Measurements from ENCODE around the gene TSR3. TPM values are rescaled to one million over a fixed set of nuclear protein-coding genes. Genes with fewer than 3 reads are reported as not detected.

Gene TSR3
- polyA plus RNA-seq, 3 donors = 23.2 to 73.1 (median 48.2) TPM

- H3K9me3 Mint-ChIP-seq = no peaks in the 10 kb centered on the region
- 95% methylated on average over 33 of the region's 38 CpGs for WGBS (ENCODE audit: insufficient coverage)
- H3K27me3 Mint-ChIP-seq (ENCODE audit: low read depth in 3 of 3) = no peaks in the 10 kb centered on the region
- H3K9me3 ChIP-seq (replicated peaks in 1 of 2; ENCODE audit: control insufficient read depth in 1 of 2, insufficient read depth in 1 of 2, low read length in 2 of 2) = no peaks in the 10 kb centered on the region
- intact Hi-C loops (cut with micrococcal nuclease) = loop anchor here in 1 of 2 donors (5.0 kb wide), 1 partner anchor 33 kb away; no protein-coding TSS in a partner anchor
- H3K9ac ChIP-seq (ENCODE audit: insufficient read depth, low read length, poor library complexity, severe bottlenecking) = no peak overlapping the region
- peaks cover 48 to 61% of the 10 kb centered on the region in 2 donors for H3K36me3 Mint-ChIP-seq
- peaks cover 88% of the 10 kb centered on the region for H3K79me2 ChIP-seq (ENCODE audit: insufficient read depth, low read length)
- H3K4me3 Mint-ChIP-seq = no peak overlapping the region
- no peak for DNase-seq
- no peak overlapping the region for H3K27ac Mint-ChIP-seq
- H4K20me1 ChIP-seq (ENCODE audit: insufficient read depth, low read length) = peaks cover 90% of the 10 kb centered on the region
- H3K4me1 ChIP-seq (ENCODE audit: control insufficient read depth in 1 of 2, insufficient read depth in 2 of 2, low read length in 2 of 2) = peaks cover 24% of the 10 kb centered on the region in 2 donors
- no peak overlapping the region for H3K27ac ChIP-seq (ENCODE audit: low read depth in 1 of 2, low read length in 2 of 2)
- peaks cover 28% of the 10 kb centered on the region for H3K4me1 Mint-ChIP-seq
- no peak overlapping the region for H3K4me2 ChIP-seq (replicated peaks; ENCODE audit: extremely low read depth, low read length, poor library complexity, severe bottlenecking)
- no peak overlapping the region for H3K4me3 ChIP-seq (replicated peaks in 1 of 3; ENCODE audit: low read depth in 2 of 3, low read length in 3 of 3)
- H2AFZ ChIP-seq (ENCODE audit: insufficient read depth, low read depth, low read length, poor library complexity, severe bottlenecking) = no peak overlapping the region
- H3K27me3 ChIP-seq (ENCODE audit: control insufficient read depth in 2 of 2, insufficient read depth in 2 of 2, low read length in 2 of 2) = no peaks in the 10 kb centered on the region
- peaks cover 63 to 66% of the 10 kb centered on the region in 2 donors for H3K36me3 ChIP-seq (replicated peaks in 1 of 2; ENCODE audit: control insufficient read depth in 1 of 2, insufficient read depth in 2 of 2, low read length in 2 of 2)
- no peak for TF ChIP-seq CTCF (IDR thresholded peaks at IDR 0.05)
Observed at GRCh38 chr16:1313721-1314369, 37.8 kb downstream of the TSR3 start.

GRCh38 chr16:1312903-1313302, 38.8 kb downstream of the TSR3 start:
- 95% methylated on average over 13 of the region's 15 CpGs for WGBS (ENCODE audit: insufficient coverage)
- no peak overlapping the region for H3K9ac ChIP-seq (ENCODE audit: insufficient read depth, low read length, poor library complexity, severe bottlenecking)

More at GRCh38 chr16:1312903-1313302, 38.8 kb downstream of the TSR3 start:
- H3K4me1 ChIP-seq (ENCODE audit: control insufficient read depth in 1 of 2, insufficient read depth in 2 of 2, low read length in 2 of 2) = peaks cover 28 to 29% of the 10 kb centered on the region in 2 donors
- Mint-ChIP-seq H3K27me3 (ENCODE audit: low read depth in 3 of 3) (no peaks in the 10 kb centered on the region), H3K36me3 (peaks cover 39 to 52% of the 10 kb centered on the region in 2 donors), H3K4me3 (no peak overlapping the region), H3K9me3 (peaks cover 0 to 2% (median 0%) of the 10 kb centered on the region in 7 donors), H3K4me1 (peaks cover 31% of the 10 kb centered on the region), H3K27ac (peak overlapping the region in 4 of 7 donors; percentile 13 to 69 (median 53))
- peaks cover 80% of the 10 kb centered on the region for H3K79me2 ChIP-seq (ENCODE audit: insufficient read depth, low read length)
- H3K36me3 ChIP-seq (replicated peaks in 1 of 2; ENCODE audit: control insufficient read depth in 1 of 2, insufficient read depth in 2 of 2, low read length in 2 of 2) = peaks cover 54 to 56% of the 10 kb centered on the region in 2 donors
- intact Hi-C loops (cut with micrococcal nuclease) = loop anchor here in 1 of 2 donors (5.0 kb wide), 1 partner anchor 34 kb away; no protein-coding TSS in a partner anchor
- H3K9me3 ChIP-seq (replicated peaks in 1 of 2; ENCODE audit: control insufficient read depth in 1 of 2, insufficient read depth in 1 of 2, low read length in 2 of 2) = no peaks in the 10 kb centered on the region
- no peaks in the 10 kb centered on the region for H3K27me3 ChIP-seq (ENCODE audit: control insufficient read depth in 2 of 2, insufficient read depth in 2 of 2, low read length in 2 of 2)
- no peak for TF ChIP-seq CTCF (IDR thresholded peaks at IDR 0.05)
- H2AFZ ChIP-seq (ENCODE audit: insufficient read depth, low read depth, low read length, poor library complexity, severe bottlenecking) = no peak overlapping the region
- DNase-seq = no peak
- no peak overlapping the region for H3K4me2 ChIP-seq (replicated peaks; ENCODE audit: extremely low read depth, low read length, poor library complexity, severe bottlenecking)
- H3K4me3 ChIP-seq (replicated peaks in 1 of 3; ENCODE audit: low read depth in 2 of 3, low read length in 3 of 3) = no peak overlapping the region
- peak overlapping the region in 1 of 2 donors; percentile 81 for H3K27ac ChIP-seq (ENCODE audit: low read depth in 1 of 2, low read length in 2 of 2)
- H4K20me1 ChIP-seq (ENCODE audit: insufficient read depth, low read length) = peaks cover 81% of the 10 kb centered on the region

Data from CD14-positive monocyte (primary cell).